Measurements from ENCODE around the gene PHF2.

PHF2 gene

GRCh38 chr9:93635186-93636107 is 59.1 kb downstream of the PHF2 start:
- FAIRE-seq = no peak
- no peak for TF ChIP-seq CTCF (IDR thresholded peaks at IDR 0.05; ENCODE audit: insufficient read depth, missing control alignments)
- DNase-seq (ENCODE audit: insufficient read length, low spot score) = no peak

- DNase-seq (ENCODE audit: insufficient read length, low spot score) (no peak), FAIRE-seq (no peak)
- no peak for TF ChIP-seq CTCF (IDR thresholded peaks at IDR 0.05; ENCODE audit: insufficient read depth, missing control alignments)
Observed at GRCh38 chr9:93636172-93636661, 59.8 kb downstream of the PHF2 start.

- no peak for DNase-seq (ENCODE audit: insufficient read length, low spot score)
- no peak for FAIRE-seq
- TF ChIP-seq CTCF (IDR thresholded peaks at IDR 0.05; ENCODE audit: insufficient read depth, missing control alignments) = no peak
Observed at GRCh38 chr9:93636667-93637066, 60.3 kb downstream of the PHF2 start.

GRCh38 chr9:93637886-93638285 is 61.5 kb downstream of the PHF2 start:
- no peak for TF ChIP-seq CTCF (IDR thresholded peaks at IDR 0.05; ENCODE audit: insufficient read depth, missing control alignments)
- no peak for DNase-seq (ENCODE audit: insufficient read length, low spot score)
- FAIRE-seq = no peak

GRCh38 chr9:93640027-93640426 is 63.6 kb downstream of the PHF2 start:
- FAIRE-seq (no peak), DNase-seq (ENCODE audit: insufficient read length, low spot score) (no peak)
- TF ChIP-seq CTCF (IDR thresholded peaks at IDR 0.05; ENCODE audit: insufficient read depth, missing control alignments) = no peak

- DNase-seq (ENCODE audit: insufficient read length, low spot score) = no peak
- no peak for FAIRE-seq
- no peak for TF ChIP-seq CTCF (IDR thresholded peaks at IDR 0.05; ENCODE audit: insufficient read depth, missing control alignments)
Observed at GRCh38 chr9:93642961-93643360, 66.6 kb downstream of the PHF2 start.

All from D721Med (cell line).